OCI-LY7 (cell line): Measurements from ENCODE around the gene PLCL1. TPM values are rescaled to one million over a fixed set of nuclear protein-coding genes. Genes with fewer than 3 reads are reported as not detected.

Source experiments
- BruUV-seq: library from RNA; stranded (reverse); fragments of 400-500 nt; replicated peaks from 2 replicates; lab custom pipeline; 2021; lab: Mats Ljungman, UMichigan
- CTCF ChIA-PET: fragments of 300-600 bp; sonication (Branson Sonifier 250); formaldehyde crosslinking; loops from one replicate; lab custom pipeline; 2022; ENCODE audit warnings: antibody characterized with exemption; ENCODE audit not compliant: unreplicated experiment; lab: Charles Lee
- POLR2A ChIA-PET: fragments of 300-600 bp; sonication (Branson Sonifier 250); formaldehyde crosslinking; loops from one replicate; lab custom pipeline; 2022; ENCODE audit warnings: antibody characterized with exemption; lab: Charles Lee
- DNase-seq: peaks from one replicate; pipeline ENCODE4 v3.0.0-alpha.2; 2015; ENCODE audit warnings: low spot score
- H2AFZ ChIP-seq: fragments of 200-600 bp; sonication (generic), shearing (Covaris generic); 2 replicates; pipeline ENCODE4 v1.6.1; 2014; ENCODE audit warnings: mild to moderate bottlenecking, antibody characterized with exemption, low read length, moderate library complexity
- H3K27ac ChIP-seq: fragments of 200-600 bp; sonication (generic); 2 replicates; pipeline ENCODE4 v1.5.1; 2014; ENCODE audit warnings: mixed run types, low read depth, mild to moderate bottlenecking, moderate library complexity, low read length, inconsistent platforms; ENCODE audit not compliant: poor library complexity, severe bottlenecking
- H3K36me3 ChIP-seq: fragments of 200-600 bp; sonication (generic); 2 replicates; pipeline ENCODE4 v1.6.1; 2014; ENCODE audit warnings: mild to moderate bottlenecking, antibody characterized with exemption, low read length, moderate library complexity, mixed read lengths; ENCODE audit not compliant: insufficient read depth
- H3K4me1 ChIP-seq: fragments of 200-600 bp; sonication (generic); 2 replicates; pipeline ENCODE4 v1.5.1; 2014; ENCODE audit warnings: mild to moderate bottlenecking, low read length; ENCODE audit not compliant: insufficient read depth, poor library complexity, severe bottlenecking
- H3K4me2 ChIP-seq: fragments of 200-600 bp; sonication (generic); 2 replicates; pipeline ENCODE4 v1.6.1; 2014; ENCODE audit warnings: mild to moderate bottlenecking, low read length
- H3K4me3 ChIP-seq: fragments of 200-600 bp; sonication (generic); 2 replicates; pipeline ENCODE4 v1.5.1; 2014; ENCODE audit warnings: mild to moderate bottlenecking, low read depth, low read length; ENCODE audit not compliant: poor library complexity, severe bottlenecking
- H3K79me2 ChIP-seq: fragments of 200-600 bp; sonication (generic); 2 replicates; pipeline ENCODE4 v1.6.1; 2016; ENCODE audit warnings: low read depth, mild to moderate bottlenecking, low read length, moderate library complexity, mixed read lengths; ENCODE audit not compliant: insufficient read depth
- H3K9me2 ChIP-seq: fragments of 200-600 bp; sonication (generic); 2 replicates; pipeline ENCODE4 v1.6.1; 2016; ENCODE audit warnings: mild to moderate bottlenecking, low read length, mixed read lengths; ENCODE audit not compliant: insufficient read depth
- H3K9me3 ChIP-seq: fragments of 200-600 bp; sonication (generic); 2 replicates; pipeline ENCODE4 v1.6.1; 2014; ENCODE audit warnings: mild to moderate bottlenecking, mixed run types, low read length, mixed read lengths
- H4K20me1 ChIP-seq: fragments of 200-600 bp; sonication (generic); 2 replicates; pipeline ENCODE4 v1.6.1; 2014; ENCODE audit warnings: mild to moderate bottlenecking, antibody characterized with exemption, low read length, moderate library complexity, mixed read lengths; ENCODE audit not compliant: insufficient read depth
- EZH2phosphoT487 ChIP-seq: fragments of 200-600 bp; sonication (generic); IDR thresholded peaks from 2 replicates; pipeline ENCODE4 v1.6.1; 2018; ENCODE audit warnings: low read depth, borderline replicate concordance, mild to moderate bottlenecking, mixed run types, antibody characterized with exemption, low read length, moderate library complexity, mixed read lengths
- intact Hi-C: fragments of 100-400 bp; cut with micrococcal nuclease; formaldehyde crosslinking; loops from one replicate; pipeline ENCODE4 v1.10.0; 2022; ENCODE audit not compliant: unreplicated experiment
- total RNA-seq, 2 experiments: library from RNA; depleted of rRNA in 1 of 2; stranded (reverse); fragments of >200 nt in 1 of 2; shearing (Covaris generic) in 1 of 2; gene quantifications; 2 replicates each; pipeline ENCODE4 v1.2.3, GENCODE V29; 2014 to 2022
- TF ChIP-seq, protein P1 (sequence below): fragments of 200-600 bp; sonication (generic); conservative IDR thresholded peaks from 2 replicates; pipeline ENCODE4 v1.5.1; 2014; ENCODE audit warnings: mild to moderate bottlenecking, antibody characterized with exemption, low read length, moderate library complexity, mixed read lengths

PLCL1 gene
- total RNA-seq, 2 experiments from 2014 or later, result 0.03 TPM; not detected in 1

GRCh38 chr2:197950006-197950405 lies 145.6 kb downstream of the PLCL1 start:
- H2AFZ ChIP-seq, result no peak overlapping the region
- POLR2A ChIA-PET, result interaction anchor here (0.7 to 1.0 kb wide), 2 partner anchors 16 to 33 kb away, joined by 3 read pairs; no protein-coding TSS in a partner anchor
- no peak overlapping the region for H3K4me2 ChIP-seq
- H3K4me3 ChIP-seq, result no peak overlapping the region
- TF ChIP-seq, protein P1, sequence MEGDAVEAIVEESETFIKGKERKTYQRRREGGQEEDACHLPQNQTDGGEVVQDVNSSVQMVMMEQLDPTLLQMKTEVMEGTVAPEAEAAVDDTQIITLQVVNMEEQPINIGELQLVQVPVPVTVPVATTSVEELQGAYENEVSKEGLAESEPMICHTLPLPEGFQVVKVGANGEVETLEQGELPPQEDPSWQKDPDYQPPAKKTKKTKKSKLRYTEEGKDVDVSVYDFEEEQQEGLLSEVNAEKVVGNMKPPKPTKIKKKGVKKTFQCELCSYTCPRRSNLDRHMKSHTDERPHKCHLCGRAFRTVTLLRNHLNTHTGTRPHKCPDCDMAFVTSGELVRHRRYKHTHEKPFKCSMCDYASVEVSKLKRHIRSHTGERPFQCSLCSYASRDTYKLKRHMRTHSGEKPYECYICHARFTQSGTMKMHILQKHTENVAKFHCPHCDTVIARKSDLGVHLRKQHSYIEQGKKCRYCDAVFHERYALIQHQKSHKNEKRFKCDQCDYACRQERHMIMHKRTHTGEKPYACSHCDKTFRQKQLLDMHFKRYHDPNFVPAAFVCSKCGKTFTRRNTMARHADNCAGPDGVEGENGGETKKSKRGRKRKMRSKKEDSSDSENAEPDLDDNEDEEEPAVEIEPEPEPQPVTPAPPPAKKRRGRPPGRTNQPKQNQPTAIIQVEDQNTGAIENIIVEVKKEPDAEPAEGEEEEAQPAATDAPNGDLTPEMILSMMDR, result no peak
- no peak for TF ChIP-seq EZH2phosphoT487
- intact Hi-C loops, result no loop called here
- H3K4me1 ChIP-seq, result no peaks in the 10 kb centered on the region
- H4K20me1 ChIP-seq, result no peaks in the 10 kb centered on the region
- H3K9me2 ChIP-seq, result no peaks in the 10 kb centered on the region
- H3K36me3 ChIP-seq, result no peaks in the 10 kb centered on the region
- H3K27ac ChIP-seq, result no peak overlapping the region
- H3K79me2 ChIP-seq, result no peaks in the 10 kb centered on the region
- no TSS peak for BruUV-seq
- no peak for DNase-seq
- CTCF ChIA-PET, result no interaction called here
- no peaks in the 10 kb centered on the region for H3K9me3 ChIP-seq

- Histone ChIP-seq H3K9me3 (no peaks in the 10 kb centered on the region), H3K4me1 (no peaks in the 10 kb centered on the region), H3K4me2 (no peak overlapping the region), H3K27ac (no peak overlapping the region), H2AFZ (no peak overlapping the region), H3K9me2 (no peaks in the 10 kb centered on the region), H3K36me3 (no peaks in the 10 kb centered on the region), H3K79me2 (no peaks in the 10 kb centered on the region), H3K4me3 (no peak overlapping the region), H4K20me1 (no peaks in the 10 kb centered on the region)
- BruUV-seq, result no TSS peak
- no peak for TF ChIP-seq EZH2phosphoT487
- TF ChIP-seq, protein P1, result no peak
- no peak for DNase-seq
- POLR2A ChIA-PET, result interaction anchor here (1.0 kb wide), 1 partner anchor 17 kb away, joined by 3 read pairs; no protein-coding TSS in a partner anchor
- intact Hi-C loops, result no loop called here
- CTCF ChIA-PET, result no interaction called here
These were observed 146.3 kb downstream of the PLCL1 start for GRCh38 chr2:197950724-197951123.

DNA sequence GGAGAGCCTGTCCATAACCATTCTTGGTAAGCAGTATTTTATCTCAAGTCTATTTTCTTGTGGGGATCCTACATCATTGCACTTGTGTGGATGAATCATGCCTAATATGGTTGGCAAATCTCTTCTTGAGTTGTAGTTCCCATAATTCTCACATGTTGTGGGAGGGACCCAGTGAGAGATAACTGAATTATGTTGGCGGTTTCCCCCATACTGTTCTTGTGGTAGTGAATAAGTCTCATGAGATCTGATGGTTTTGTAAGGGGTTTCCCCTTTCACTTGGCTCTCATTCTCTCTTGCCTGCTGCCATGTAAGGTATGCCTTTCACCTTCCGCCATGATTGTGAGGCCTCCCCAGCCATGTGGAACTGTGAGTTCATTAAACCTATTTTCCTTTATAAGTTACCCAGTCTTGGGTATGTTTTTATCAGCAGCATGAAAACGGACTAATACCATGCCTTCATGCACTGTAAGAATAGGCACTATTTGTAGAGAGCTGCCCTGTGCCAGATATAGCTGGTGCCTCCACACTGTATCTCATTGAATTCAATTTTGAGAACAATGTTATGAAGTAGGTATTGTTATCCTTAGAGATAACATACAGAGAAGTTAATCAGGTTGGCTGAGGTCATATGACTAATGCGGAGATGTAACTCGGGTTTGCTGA lies 148.3 kb downstream of the PLCL1 start:
- BruUV-seq, result no TSS peak
- CTCF ChIA-PET, result no interaction called here
- no peak overlapping the region for H2AFZ ChIP-seq
- no peaks in the 10 kb centered on the region for H3K9me3 ChIP-seq
- no peak for DNase-seq
- no peaks in the 10 kb centered on the region for H4K20me1 ChIP-seq
- no peaks in the 10 kb centered on the region for H3K36me3 ChIP-seq
- no peak overlapping the region for H3K4me2 ChIP-seq
- intact Hi-C loops, result no loop called here
- POLR2A ChIA-PET, result no interaction called here
- no peak overlapping the region for H3K4me3 ChIP-seq
- no peaks in the 10 kb centered on the region for H3K9me2 ChIP-seq
- H3K4me1 ChIP-seq, result no peaks in the 10 kb centered on the region
- no peak for TF ChIP-seq EZH2phosphoT487
- TF ChIP-seq, protein P1, result no peak
- H3K27ac ChIP-seq, result no peak overlapping the region
- H3K79me2 ChIP-seq, result no peaks in the 10 kb centered on the region
